ENCODE data around the gene GLIS1.
A peak's percentile ranks its signal among the peaks of the same experiment; 100 is the strongest.

GLIS1 gene

GRCh38 chr1:53539711-53540603 lies 199.0 kb downstream of the GLIS1 start:
- Mint-ChIP-seq H3K36me3 (no peaks in the 10 kb centered on the region), H3K27ac (no peak overlapping the region), H3K27me3 (peaks cover 0 to under 1% of the 10 kb centered on the region in 2 donors), H3K4me3 (no peak overlapping the region), H3K4me1 (peaks cover 0 to 1% of the 10 kb centered on the region in 2 donors), H3K9me3 (no peaks in the 10 kb centered on the region)
- ATAC-seq (replicated peaks) (no peak), DNase-seq (no peak)

GRCh38 chr1:53539226-53539625 lies 199.7 kb downstream of the GLIS1 start:
- DNase-seq (no peak), ATAC-seq (replicated peaks) (no peak)
- Mint-ChIP-seq H3K9me3 (no peaks in the 10 kb centered on the region), H3K4me3 (no peak overlapping the region), H3K27ac (no peak overlapping the region), H3K36me3 (no peaks in the 10 kb centered on the region), H3K4me1 (peaks cover 0 to 1% of the 10 kb centered on the region in 2 donors), H3K27me3 (peaks cover 0 to 4% of the 10 kb centered on the region in 2 donors)

- no peak for ATAC-seq (replicated peaks)
- H3K36me3 Mint-ChIP-seq, result no peaks in the 10 kb centered on the region
- no peaks in the 10 kb centered on the region for H3K9me3 Mint-ChIP-seq
- no peak overlapping the region for H3K4me3 Mint-ChIP-seq
- H3K4me1 Mint-ChIP-seq, result peaks cover 0 to 3% of the 10 kb centered on the region in 2 donors
- H3K27ac Mint-ChIP-seq, result peak overlapping the region; percentile 15
- DNase-seq, result no peak
- H3K27me3 Mint-ChIP-seq, result peaks cover 0 to 4% of the 10 kb centered on the region in 2 donors
Observed at GRCh38 chr1:53536606-53537005, 202.4 kb downstream of the GLIS1 start.

- Mint-ChIP-seq H3K9me3 (no peaks in the 10 kb centered on the region), H3K36me3 (no peaks in the 10 kb centered on the region), H3K27me3 (peaks cover 0 to 4% of the 10 kb centered on the region in 2 donors), H3K4me3 (no peak overlapping the region), H3K4me1 (peaks cover 0 to 2% of the 10 kb centered on the region in 2 donors), H3K27ac (no peak overlapping the region)
- ATAC-seq (replicated peaks) (no peak), DNase-seq (no peak)
Observed at GRCh38 chr1:53535846-53536245, 203.1 kb downstream of the GLIS1 start.

- peaks cover 0 to 4% of the 10 kb centered on the region in 2 donors for H3K27me3 Mint-ChIP-seq
- H3K4me1 Mint-ChIP-seq, result peaks cover 0 to 2% of the 10 kb centered on the region in 2 donors
- no peaks in the 10 kb centered on the region for H3K36me3 Mint-ChIP-seq
- DNase-seq (no peak), ATAC-seq (replicated peaks) (no peak)
- H3K4me3 Mint-ChIP-seq, result no peak overlapping the region
- no peak overlapping the region for H3K27ac Mint-ChIP-seq
- H3K9me3 Mint-ChIP-seq, result no peaks in the 10 kb centered on the region
Observed at GRCh38 chr1:53535226-53535625, 203.7 kb downstream of the GLIS1 start.

GRCh38 chr1:53532912-53533311 lies 206.1 kb downstream of the GLIS1 start:
- no peaks in the 10 kb centered on the region for H3K36me3 Mint-ChIP-seq
- no peak for DNase-seq
- no peak for ATAC-seq (replicated peaks)
- peaks cover 0 to 2% of the 10 kb centered on the region in 2 donors for H3K4me1 Mint-ChIP-seq
- no peak overlapping the region for H3K27ac Mint-ChIP-seq
- H3K9me3 Mint-ChIP-seq, result no peaks in the 10 kb centered on the region
- H3K27me3 Mint-ChIP-seq, result peaks cover 0 to 4% of the 10 kb centered on the region in 2 donors
- H3K4me3 Mint-ChIP-seq, result no peak overlapping the region

- no peak for ATAC-seq (replicated peaks)
- H3K27me3 Mint-ChIP-seq, result peaks cover 0 to 4% of the 10 kb centered on the region in 2 donors
- H3K4me1 Mint-ChIP-seq, result peaks cover 0 to 2% of the 10 kb centered on the region in 2 donors
- no peak overlapping the region for H3K27ac Mint-ChIP-seq
- no peaks in the 10 kb centered on the region for H3K9me3 Mint-ChIP-seq
- no peak overlapping the region for H3K4me3 Mint-ChIP-seq
- no peak for DNase-seq
- H3K36me3 Mint-ChIP-seq, result no peaks in the 10 kb centered on the region
Observed at GRCh38 chr1:53532377-53532776, 206.6 kb downstream of the GLIS1 start.

GRCh38 chr1:53530550-53530949 lies 208.4 kb downstream of the GLIS1 start:
- DNase-seq (no peak), ATAC-seq (replicated peaks) (no peak)
- H3K27ac Mint-ChIP-seq, result no peak overlapping the region
- H3K27me3 Mint-ChIP-seq, result peaks cover 0 to 4% of the 10 kb centered on the region in 2 donors
- H3K4me1 Mint-ChIP-seq, result peaks cover 0 to 2% of the 10 kb centered on the region in 2 donors
- H3K4me3 Mint-ChIP-seq, result no peak overlapping the region
- no peaks in the 10 kb centered on the region for H3K36me3 Mint-ChIP-seq
- no peaks in the 10 kb centered on the region for H3K9me3 Mint-ChIP-seq

- DNase-seq, result no peak
- Mint-ChIP-seq H3K4me3 (no peak overlapping the region), H3K4me1 (peaks cover 0 to 2% of the 10 kb centered on the region in 2 donors), H3K36me3 (no peaks in the 10 kb centered on the region), H3K27me3 (no peaks in the 10 kb centered on the region), H3K9me3 (no peaks in the 10 kb centered on the region), H3K27ac (no peak overlapping the region)
- no peak for ATAC-seq (replicated peaks)
Observed at GRCh38 chr1:53529555-53529954, 209.4 kb downstream of the GLIS1 start.

- H3K27ac Mint-ChIP-seq, result no peak overlapping the region
- H3K9me3 Mint-ChIP-seq, result no peaks in the 10 kb centered on the region
- ATAC-seq (replicated peaks), result no peak
- no peak overlapping the region for H3K4me3 Mint-ChIP-seq
- no peaks in the 10 kb centered on the region for H3K27me3 Mint-ChIP-seq
- H3K4me1 Mint-ChIP-seq, result peaks cover 0 to 2% of the 10 kb centered on the region in 2 donors
- H3K36me3 Mint-ChIP-seq, result no peaks in the 10 kb centered on the region
- no peak for DNase-seq
Observed at GRCh38 chr1:53527368-53527767, 211.6 kb downstream of the GLIS1 start.

GRCh38 chr1:53526451-53527101 lies 212.4 kb downstream of the GLIS1 start:
- no peak for ATAC-seq (replicated peaks)
- Mint-ChIP-seq H3K36me3 (no peaks in the 10 kb centered on the region), H3K27ac (no peak overlapping the region), H3K4me3 (no peak overlapping the region), H3K9me3 (no peaks in the 10 kb centered on the region), H3K27me3 (no peaks in the 10 kb centered on the region), H3K4me1 (no peaks in the 10 kb centered on the region)
- no peak for DNase-seq

GRCh38 chr1:53525595-53525994 lies 213.4 kb downstream of the GLIS1 start:
- H3K36me3 Mint-ChIP-seq, result no peaks in the 10 kb centered on the region
- DNase-seq, result no peak
- H3K4me3 Mint-ChIP-seq, result no peak overlapping the region
- no peaks in the 10 kb centered on the region for H3K9me3 Mint-ChIP-seq
- H3K27ac Mint-ChIP-seq, result no peak overlapping the region
- H3K27me3 Mint-ChIP-seq, result no peaks in the 10 kb centered on the region
- H3K4me1 Mint-ChIP-seq, result no peaks in the 10 kb centered on the region
- no peak for ATAC-seq (replicated peaks)

GRCh38 chr1:53524428-53525375 lies 214.3 kb downstream of the GLIS1 start:
- Mint-ChIP-seq H3K36me3 (no peaks in the 10 kb centered on the region), H3K27me3 (no peaks in the 10 kb centered on the region), H3K27ac (no peak overlapping the region), H3K4me1 (no peaks in the 10 kb centered on the region), H3K9me3 (no peaks in the 10 kb centered on the region), H3K4me3 (no peak overlapping the region)
- no peak for ATAC-seq (replicated peaks)
- DNase-seq, result no peak

GRCh38 chr1:53521924-53522552 lies 216.9 kb downstream of the GLIS1 start:
- H3K4me3 Mint-ChIP-seq, result no peak overlapping the region
- H3K27ac Mint-ChIP-seq, result no peak overlapping the region
- no peaks in the 10 kb centered on the region for H3K9me3 Mint-ChIP-seq
- ATAC-seq (replicated peaks) (no peak), DNase-seq (no peak)
- H3K27me3 Mint-ChIP-seq, result no peaks in the 10 kb centered on the region
- no peaks in the 10 kb centered on the region for H3K4me1 Mint-ChIP-seq
- no peaks in the 10 kb centered on the region for H3K36me3 Mint-ChIP-seq

Data from stimulated activated naive B cell treated with anti-CD40 and anti-IgM and Interleukin-4, amounts not matched to agents 10 μg/mL and 1 μg/mL and 100 μg/mL, for 72 hours (primary cell).